Head of caudate nucleus (tissue), 42 donors: Measurements from ENCODE around the gene SLC6A5.
A peak's percentile ranks its signal among the peaks of the same experiment; 100 is the strongest.

Experiments
- DNase-seq, 42 donors: peaks; one replicate each; pipeline versions ENCODE4 v3.0.0 to v3.0.0-alpha.2; 2020 to 2021; ENCODE audit warnings: mixed read lengths in 7 of 42
- intact Hi-C: fragments of 100-400 bp; cut with DNase I; formaldehyde crosslinking; loops from one replicate; pipeline ENCODE4 v1.15.0; 2022

SLC6A5 gene

DNA sequence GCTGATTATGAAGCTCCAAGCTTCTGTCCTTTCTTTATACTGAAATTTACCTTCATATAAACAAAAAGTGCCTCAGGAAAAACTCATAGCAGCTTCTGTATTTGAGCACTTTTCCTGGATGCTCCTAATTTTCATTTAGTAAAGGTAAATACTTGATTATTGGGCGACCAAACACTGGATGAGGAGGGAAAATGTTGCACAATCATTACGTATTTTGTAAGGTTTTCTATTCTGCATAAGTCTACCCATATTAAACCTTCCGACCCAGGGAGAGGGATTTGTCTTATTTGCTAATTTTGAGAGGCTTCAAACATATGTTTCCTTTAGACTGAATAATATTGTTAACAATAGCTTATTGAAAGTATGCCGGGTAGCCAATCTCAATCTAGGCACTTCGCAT lies 4.3 kb upstream of the SLC6A5 start:
- no peak for DNase-seq
- intact Hi-C loops: no loop called here

DNA sequence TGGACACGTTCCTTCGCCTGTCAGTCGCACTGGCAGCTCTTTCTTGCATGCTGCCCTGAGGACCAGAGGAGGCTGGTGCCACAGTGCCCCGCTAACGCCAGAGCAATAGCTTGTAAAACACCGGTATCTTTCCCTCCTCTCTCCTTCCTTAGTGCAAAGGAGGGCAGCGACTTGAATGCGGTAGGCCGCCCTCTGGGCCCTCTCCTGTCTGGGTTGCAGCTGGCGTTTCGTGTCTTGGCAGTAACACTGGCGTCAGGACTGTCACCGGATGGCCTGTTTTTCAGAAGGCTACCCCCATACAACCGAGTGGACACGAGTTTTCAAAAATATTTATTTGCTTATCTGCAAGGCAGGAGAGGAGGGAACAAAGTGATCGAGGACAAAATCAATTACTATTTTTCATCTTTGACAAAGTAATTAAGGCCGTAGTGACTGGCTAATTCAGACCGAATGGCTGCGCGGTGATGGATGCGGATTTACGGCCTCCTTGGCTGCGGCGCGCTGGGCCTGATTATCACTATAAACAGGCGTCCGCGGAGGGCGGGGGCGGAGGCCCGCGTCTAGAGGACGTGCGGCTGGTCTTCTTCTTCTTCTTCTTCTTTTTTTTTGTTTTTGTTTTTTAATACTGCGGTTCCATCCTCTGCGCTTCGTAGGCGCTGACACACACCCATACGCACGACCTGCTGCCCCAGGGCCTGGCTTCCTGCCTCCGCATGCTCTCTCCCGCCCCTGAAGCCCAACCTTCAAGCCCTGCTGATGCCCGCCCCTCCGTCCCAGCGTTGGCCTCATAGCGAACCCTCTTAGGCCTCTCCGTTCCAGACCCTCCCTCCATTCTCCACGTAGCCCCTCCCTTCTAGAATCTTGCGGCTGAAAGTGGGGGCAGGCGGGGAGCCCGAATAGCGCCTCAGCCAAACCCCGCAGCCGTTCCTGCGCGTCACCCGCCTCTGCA lies 2.9 kb upstream of the SLC6A5 start:
- intact Hi-C loops: no loop called here
- DNase-seq: no peak

DNA sequence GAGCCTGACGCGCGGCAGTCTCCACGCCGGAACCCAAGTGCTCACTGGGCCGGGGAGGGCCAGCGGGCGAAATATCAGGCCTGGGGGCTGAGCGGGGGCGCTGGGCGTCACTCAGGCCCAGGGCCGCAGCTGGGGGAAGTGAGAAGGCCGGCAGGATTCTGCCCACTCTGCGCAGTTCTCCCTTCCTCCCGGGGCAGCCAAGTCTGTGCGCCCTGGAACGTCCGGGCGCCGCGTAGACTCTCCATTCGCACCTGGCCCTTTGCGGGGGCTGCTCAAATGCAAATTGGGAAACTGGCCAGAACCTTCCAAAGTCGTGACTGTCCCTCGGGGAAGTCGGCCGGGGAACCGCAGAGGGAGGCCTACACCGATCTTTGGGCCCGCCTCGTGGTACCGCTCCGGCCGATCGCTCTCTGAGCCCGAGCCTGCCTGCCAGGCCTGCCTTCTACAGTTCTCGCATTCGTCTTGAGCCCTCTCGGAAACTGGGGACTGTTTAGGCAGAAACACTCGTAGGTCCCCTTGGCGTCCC lies 2.2 kb upstream of the SLC6A5 start:
- intact Hi-C loops: no loop called here
- DNase-seq: no peak

DNA sequence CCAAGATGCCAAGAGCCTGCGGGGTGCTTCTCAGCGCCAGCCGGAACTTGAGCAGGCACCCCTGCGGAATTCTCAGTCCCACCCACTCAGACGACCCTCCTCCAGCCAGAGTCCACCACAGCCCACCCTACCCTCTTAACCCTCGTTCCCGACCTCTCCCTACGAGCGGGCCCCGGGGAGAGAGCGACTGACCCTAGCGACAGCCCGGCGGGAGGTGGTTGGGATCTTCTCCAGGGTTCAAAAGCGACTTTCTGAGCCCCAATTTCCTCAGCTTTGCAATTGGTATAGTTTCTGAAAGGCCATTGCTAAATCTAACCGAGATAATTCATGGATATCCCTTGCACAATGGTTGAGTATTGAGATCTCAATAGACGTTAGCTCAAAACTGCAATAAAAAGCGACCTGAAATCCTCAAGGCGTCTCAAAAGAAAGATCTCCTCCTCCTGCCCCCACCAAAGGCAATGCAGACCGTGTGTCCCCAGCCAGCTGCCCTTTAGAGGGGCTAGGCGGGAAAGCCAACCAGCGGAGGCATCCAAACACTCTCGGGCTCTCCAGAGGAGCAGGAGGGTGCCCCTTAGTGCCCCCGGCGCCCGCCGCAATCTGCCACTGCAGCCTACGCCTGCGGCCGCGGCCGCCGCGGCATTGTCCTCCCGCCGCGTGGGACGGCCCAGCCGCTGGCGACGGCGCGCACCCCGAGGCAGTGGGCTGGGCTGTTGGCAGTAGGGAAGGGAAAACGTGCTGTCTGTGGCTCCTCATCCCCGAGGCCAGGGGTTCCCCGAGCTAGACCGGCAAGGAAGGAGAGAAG lies 1.5 kb upstream of the SLC6A5 start:
- DNase-seq: no peak
- intact Hi-C loops: no loop called here

DNA sequence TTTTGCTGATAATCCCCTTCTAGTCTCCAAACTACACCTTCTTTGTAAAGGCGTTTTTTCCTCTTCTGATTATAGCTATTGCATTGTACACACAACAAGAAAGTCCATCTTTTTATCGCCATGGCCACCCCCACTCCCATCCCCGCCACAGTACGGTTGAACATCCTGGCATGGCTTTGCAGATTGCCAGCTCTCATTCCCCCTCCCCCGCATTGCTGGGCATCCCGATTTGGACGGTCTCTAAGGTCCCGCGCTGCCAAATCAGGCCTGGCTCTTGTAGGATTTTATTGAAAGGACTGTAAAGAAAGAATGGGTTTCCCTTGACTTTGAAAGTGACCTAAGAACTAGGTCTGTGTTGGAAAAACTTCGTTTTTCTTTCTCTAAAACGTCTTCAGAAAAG lies 916 bp upstream of the SLC6A5 start:
- intact Hi-C loops: no loop called here
- no peak for DNase-seq

DNA sequence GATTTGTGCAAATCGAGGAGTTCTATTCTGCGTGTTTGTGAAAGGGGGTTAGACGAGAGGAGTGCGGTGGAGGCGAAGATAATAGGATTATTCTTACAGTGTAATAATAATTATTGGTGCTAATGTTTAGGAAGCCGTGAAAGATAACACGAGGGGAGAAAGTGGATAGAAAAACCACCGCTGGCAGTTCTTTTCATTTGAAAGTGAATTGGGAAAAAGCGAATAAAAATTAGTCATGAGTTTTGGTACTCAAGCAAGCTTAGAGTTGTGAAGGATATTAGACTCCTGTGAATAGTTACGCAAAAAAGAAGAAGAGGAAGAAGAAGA lies 575 bp downstream of the SLC6A5 start:
- DNase-seq: no peak
- intact Hi-C loops: no loop called here

DNA sequence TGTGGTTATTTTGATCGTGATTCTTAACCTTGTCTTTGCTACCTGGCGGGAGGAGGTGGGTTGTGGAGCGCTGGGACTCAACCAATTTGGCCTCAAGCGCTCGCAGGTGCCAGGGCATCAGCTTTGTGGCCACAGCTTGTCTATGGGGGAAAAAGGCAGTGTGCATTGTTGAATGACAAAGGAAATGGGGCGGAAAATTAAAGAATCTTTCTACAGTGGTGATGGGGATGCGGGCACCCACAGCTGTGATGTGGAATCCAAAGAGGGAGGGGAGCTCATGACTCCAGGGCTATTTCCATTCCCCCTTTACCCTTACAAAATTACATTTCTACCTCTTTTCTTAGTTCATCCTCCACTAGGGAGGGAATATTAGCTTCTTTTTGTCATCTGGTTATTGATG lies 1.1 kb downstream of the SLC6A5 start:
- peak in 1 of 42 donors; percentile 14 for DNase-seq
- intact Hi-C loops: no loop called here

DNA sequence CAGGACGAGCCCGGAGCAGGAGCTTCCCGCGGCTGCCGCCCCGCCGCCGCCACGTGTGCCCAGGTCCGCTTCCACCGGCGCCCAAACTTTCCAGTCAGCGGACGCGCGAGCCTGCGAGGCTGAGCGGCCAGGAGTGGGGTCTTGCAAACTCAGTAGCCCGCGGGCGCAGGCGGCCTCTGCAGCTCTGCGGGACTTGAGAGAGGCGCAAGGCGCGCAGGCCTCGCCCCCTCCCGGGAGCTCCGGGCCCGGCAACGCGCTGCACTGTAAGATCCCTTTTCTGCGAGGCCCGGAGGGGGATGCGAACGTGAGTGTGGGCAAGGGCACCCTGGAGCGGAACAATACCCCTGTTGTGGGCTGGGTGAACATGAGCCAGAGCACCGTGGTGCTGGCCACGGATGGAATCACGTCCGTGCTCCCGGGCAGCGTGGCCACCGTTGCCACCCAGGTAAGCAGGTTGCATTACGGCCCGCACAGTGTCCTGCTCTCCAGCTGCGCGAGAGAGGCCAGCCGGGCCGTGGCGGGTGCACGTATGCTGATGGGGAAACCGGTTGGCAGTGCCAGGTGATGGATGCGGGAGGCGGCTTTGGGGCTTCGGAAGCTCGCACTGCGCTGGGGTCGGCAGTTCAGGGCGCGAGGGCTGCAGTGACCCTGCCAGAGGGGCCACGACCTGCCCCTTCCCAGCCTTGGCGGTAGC lies 2.0 kb downstream of the SLC6A5 start:
- intact Hi-C loops: no loop called here

DNA sequence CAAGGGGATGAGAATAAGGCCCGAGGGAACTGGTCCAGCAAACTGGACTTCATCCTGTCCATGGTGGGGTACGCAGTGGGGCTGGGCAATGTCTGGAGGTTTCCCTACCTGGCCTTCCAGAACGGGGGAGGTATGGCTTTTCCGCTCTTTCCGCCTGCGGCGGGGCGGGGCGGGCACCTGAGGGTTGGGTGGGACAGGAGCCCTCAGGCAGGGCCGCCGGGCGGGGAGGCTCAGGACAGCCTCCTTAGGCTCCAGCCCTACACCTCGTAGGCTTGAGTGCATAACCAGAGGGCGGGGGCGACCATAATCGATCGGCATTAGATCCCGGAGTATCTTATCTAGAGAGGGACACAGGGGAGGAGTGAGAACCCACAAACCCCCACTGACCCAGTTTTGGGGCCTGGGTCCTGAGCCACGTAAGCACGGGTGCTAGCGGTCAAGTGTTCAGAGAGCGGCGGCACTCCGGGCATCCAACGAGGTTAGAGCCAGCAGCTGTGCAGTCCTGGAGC lies 4.9 kb downstream of the SLC6A5 start:
- DNase-seq: no peak
- intact Hi-C loops: no loop called here

More for the DNA sequence above, 2.0 kb downstream of the SLC6A5 start:
- DNase-seq: no peak

DNA sequence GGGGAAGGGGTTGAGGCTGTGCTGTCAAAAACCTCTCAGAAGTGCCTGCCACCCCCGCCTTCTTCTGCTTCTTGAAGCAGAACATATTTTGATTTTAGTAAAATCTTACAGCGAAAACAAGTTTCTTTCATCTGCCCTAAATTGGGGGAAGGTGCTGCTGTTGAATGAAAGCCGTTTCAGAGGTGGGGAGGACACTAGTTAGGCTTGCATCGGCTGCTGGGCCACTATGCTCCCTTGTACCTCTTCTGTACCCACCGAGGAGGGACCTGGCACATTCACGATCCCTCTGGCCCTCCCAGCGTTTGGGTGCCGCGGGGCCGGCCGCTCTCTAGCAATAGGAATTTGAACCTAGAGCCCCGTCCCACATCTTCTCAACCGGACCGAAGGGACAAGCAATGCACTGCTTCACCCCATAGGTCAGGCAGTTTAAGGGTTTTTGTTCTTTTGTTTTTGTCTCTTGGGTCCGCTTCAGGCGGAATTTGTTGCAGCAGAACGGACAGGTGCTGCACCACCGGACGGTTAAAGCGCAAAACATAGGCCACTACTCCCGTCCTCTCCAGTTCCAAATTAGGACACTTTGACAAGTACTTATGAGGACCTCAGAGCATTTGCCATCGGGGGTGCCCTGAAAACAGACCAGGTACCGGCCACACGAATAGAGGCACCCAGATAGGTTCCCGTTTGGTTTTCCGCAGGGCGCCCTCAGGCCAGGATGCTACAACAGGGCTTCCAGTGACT lies 5.6 kb downstream of the SLC6A5 start:
- intact Hi-C loops: no loop called here
- peak in 3 of 42 donors; percentile 22 to 49 (median 39) for DNase-seq

DNA sequence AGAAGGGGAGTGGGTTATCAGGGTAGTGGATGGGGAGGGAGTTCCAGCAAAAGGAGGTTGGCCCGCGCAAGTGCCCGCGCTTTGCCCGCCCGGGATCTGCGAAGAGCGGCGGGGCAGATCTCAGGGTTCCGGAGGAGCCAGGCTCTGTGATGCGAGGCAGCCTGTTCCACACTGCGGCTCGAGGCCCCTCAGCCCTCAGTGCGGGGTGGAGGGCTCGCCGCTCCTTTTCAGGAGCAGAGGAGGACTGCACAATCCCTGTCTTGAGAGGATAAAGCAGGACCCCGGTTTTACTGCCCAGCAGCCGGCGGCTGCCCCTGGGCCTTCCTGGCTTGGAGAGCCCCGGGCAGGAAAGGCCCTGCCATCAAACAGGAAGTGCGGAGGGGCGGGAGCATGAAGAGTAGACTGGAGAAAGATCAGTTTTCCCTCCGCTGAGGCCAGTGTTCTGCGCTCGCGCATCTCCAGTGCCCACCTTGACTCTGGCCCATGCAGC lies 6.2 kb downstream of the SLC6A5 start:
- intact Hi-C loops: no loop called here
- DNase-seq: no peak

DNA sequence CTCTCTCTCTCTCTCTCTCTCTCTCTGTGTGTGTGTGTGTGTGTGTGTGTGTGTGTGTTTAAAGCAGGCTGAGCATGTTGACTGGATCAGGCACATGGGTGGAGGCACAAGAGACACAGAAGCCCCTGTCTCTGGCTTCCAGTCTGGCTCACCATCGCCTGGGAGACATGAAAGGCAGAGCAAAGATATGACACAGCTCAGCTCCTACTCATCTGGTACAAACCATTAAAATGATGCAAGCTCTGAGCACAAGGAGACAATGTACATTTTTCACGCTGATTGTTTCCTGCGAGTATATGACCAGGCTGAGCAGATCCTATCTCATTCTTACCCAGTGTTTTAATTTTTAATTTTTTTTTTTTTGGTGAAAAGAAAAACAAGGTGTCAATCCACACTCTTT lies 9.5 kb downstream of the SLC6A5 start:
- intact Hi-C loops: no loop called here
- no peak for DNase-seq

DNA sequence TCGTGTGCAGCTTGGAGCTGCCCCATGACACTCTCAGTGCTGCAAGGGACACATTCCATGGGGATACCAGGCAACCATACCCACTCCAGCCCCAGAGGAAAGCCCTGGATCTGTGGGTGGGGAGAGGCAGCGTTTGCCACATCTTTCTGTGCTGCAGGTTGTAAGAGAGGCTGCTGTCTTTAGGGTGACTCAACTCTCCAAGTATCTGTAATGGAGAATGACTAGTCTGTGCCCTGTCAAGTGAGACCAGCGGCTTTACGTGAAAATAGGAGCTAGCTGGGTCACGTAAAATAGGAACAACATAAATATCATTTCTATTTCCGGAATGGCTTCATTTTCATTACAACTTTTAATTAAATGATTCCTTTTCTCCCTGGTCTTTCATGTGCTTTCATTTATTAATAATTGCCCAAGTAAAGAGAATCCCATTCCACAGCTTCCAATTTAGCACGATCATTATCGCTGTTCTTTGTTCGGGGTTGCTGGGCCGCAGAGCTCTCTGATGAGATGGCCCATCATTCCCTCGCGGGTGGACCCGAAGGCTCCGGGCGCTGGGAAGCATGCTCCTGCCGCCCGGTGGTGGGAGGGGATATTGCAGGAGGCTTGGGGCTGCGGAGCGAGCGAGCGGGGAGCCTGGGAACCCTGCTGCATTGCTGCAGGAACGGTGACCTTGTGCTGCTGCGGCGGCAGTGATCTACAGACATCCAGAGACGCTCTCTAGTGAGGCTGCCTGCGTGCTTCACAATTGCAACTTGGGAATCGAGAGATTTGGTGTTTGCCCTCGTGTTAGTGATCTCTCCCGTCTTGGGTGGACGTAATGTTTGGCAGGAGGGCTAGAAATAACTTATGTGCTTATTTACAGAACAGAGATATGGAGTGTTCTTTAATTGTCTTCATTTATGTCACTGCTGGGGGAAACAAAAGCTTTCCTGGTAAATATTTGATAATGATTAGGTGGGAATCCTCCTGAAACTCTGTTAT lies 10.6 kb downstream of the SLC6A5 start:
- intact Hi-C loops: loop anchor here (5.0 kb wide), 1 partner anchor 213 kb away; no protein-coding TSS in a partner anchor
- DNase-seq: peak; percentile 72 to 92 (median 86)

DNA sequence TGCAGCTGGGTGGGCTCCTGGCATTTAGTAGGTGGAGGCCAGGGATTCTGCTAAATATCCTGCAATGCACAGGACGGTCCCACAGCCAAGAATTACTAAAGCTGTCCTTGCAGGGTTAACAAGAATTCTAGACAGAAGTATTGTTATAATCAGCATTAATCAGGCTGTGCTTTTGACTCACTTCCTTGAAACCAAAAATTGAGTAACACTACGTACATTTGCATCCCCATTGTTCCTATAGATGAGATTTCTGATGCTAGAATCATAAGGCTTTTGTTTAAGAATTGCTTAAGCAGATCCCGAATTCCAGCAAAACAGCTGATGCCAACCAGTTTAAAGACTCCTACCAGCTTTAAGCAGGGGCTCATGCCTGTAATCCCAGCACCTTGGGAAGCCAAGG lies 11.4 kb downstream of the SLC6A5 start:
- no peak for DNase-seq
- intact Hi-C loops: loop anchor here (5.0 kb wide), 1 partner anchor 214 kb away; no protein-coding TSS in a partner anchor

DNA sequence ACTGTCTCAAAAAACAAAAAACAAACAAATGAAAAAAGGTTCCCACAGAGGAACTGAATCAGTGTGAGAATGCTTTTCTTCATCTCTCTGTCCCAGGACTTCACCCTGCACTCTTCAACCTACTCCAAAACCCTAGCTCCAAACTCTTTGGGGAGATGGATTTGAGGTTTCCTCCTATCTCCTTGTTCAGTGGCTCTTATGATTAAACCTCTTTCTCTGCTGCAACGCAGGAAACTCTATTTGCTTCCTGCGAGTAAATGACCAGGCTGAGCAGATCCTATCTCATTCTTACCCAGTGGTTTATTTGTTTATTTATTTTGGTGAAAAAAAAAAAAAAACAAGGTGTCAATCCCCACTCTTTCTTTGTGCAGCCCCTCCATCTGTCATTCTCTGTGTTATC lies 12.0 kb downstream of the SLC6A5 start:
- DNase-seq: no peak
- intact Hi-C loops: loop anchor here (5.0 kb wide), 1 partner anchor 214 kb away; no protein-coding TSS in a partner anchor

DNA sequence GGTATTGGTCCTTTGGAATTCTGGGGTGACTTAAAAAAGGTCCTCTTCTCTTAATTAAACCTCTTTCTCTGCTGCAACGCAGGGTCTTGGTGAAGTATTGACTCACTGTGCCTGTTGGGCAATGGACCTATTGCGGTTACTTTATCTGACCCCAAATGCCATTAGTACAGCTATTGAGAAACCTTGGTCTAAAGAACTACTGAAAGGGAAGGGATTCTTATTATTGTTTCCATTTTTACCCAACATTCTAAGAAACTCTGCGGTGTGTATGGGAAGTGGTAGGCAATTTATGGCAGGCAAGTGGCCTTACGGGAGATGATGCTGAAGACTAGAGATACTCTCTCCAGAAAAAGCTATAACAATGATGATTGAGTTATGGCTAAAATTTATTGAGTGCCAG lies 12.5 kb downstream of the SLC6A5 start:
- intact Hi-C loops: loop anchor here (5.0 kb wide), 1 partner anchor 215 kb away; no protein-coding TSS in a partner anchor
- no peak for DNase-seq

DNA sequence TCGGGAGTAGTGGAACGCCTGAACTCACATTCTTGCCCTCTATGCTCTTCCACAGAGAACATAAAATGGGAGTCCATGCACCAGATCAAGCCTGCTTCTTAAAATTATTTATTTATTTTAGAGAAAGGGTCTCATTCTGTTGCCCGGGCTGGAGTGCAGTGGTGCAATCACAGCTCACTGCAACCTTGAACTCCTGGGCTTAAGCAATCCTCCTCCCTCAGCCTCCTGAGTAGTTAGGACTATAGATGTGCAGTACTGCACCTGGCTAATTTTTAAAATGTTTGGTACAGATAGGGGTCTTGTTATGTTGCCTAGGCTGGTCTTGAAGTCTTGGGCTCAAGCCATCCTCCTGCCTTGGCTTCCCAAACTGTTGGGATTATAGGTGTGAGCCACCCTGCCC lies 13.0 kb downstream of the SLC6A5 start:
- intact Hi-C loops: loop anchor here (5.0 kb wide), 1 partner anchor 215 kb away; no protein-coding TSS in a partner anchor
- DNase-seq: no peak
